ENCODE results near the gene PGM5.

- no peak for TF ChIP-seq CTCF (IDR thresholded peaks at IDR 0.05; ENCODE audit: insufficient read depth, low read length, poor library complexity, severe bottlenecking)
- no peak for TF ChIP-seq EZH2phosphoT487 (conservative IDR thresholded peaks at IDR 0.05; ENCODE audit: low read length)
Observed at GRCh38 chr9:68489646-68490045, 133.2 kb downstream of the PGM5 start.
